HCT116 (cell line): ENCODE measurements around the gene ACTA2. TPM values are rescaled to one million over a fixed set of nuclear protein-coding genes. Genes with fewer than 3 reads are reported as not detected.

Experiments used
- ATAC-seq: fragments of 200-7000 bp; cut with Tn5 transposase; 2 replicates; pipeline ENCODE4 v1.9.1; 2020; ENCODE audit warnings: mild to moderate bottlenecking, moderate library complexity
- BruUV-seq: library from RNA; stranded (reverse); fragments of 400-500 nt; replicated peaks from 2 replicates; lab custom pipeline; 2021; lab: Mats Ljungman, UMichigan
- CTCF ChIA-PET: fragments of 300-600 bp; sonication (Branson Sonifier 250); formaldehyde crosslinking; loops from one replicate; lab custom pipeline; 2021; ENCODE audit warnings: antibody characterized with exemption; lab: Charles Lee
- POLR2A ChIA-PET: fragments of 300-600, 350-600 bp; sonication (Branson Sonifier 250); formaldehyde crosslinking; loops from one replicate; lab custom pipeline; 2021; ENCODE audit warnings: antibody characterized with exemption; lab: Charles Lee
- RAD21 ChIA-PET, 2 experiments: fragments of 300-600 bp; sonication (Branson Sonifier 250); formaldehyde crosslinking; loops; one replicate each; lab custom pipeline; 2023; ENCODE audit warnings: low total read pairs in 2 of 2; ENCODE audit not compliant: uncharacterized antibody in 2 of 2, unreplicated experiment in 2 of 2, low non-redundant PET in 1 of 2; lab: Charles Lee
- DNase-seq: peaks from one replicate; pipeline ENCODE4 v3.0.0-alpha.2; 2010; ENCODE audit warnings: low read depth, low spot score
- H2AFZ ChIP-seq: fragments of 200-600 bp; shearing (Covaris generic), sonication (generic); 2 replicates; pipeline ENCODE4 v1.6.1; 2017; ENCODE audit warnings: low read depth, mixed run types, mixed read lengths, antibody characterized with exemption, low read length; ENCODE audit not compliant: poor library complexity, severe bottlenecking
- H3K27ac ChIP-seq: 2 replicates; pipeline ENCODE4 v1.5.1; 2012; ENCODE audit warnings: low read depth, low read length
- H3K27me3 ChIP-seq: fragments of 200-600 bp; sonication (generic); 2 replicates; pipeline ENCODE4 v1.6.1; 2016; ENCODE audit warnings: mixed run types, low read length, mixed read lengths; ENCODE audit not compliant: insufficient read depth
- H3K36me3 ChIP-seq, 2 experiments: fragments of 200-500 bp in 1 of 2; fragments of 200-600 bp in 1 of 2; sonication (Bioruptor generic) in 1 of 2; sonication (generic) in 1 of 2; 2 replicates each; pipeline versions ENCODE4 v1.5.1 to v1.6.1; 2014 to 2016; ENCODE audit warnings: low read length in 2 of 2, inconsistent platforms in 1 of 2, mixed read lengths in 1 of 2, mixed run types in 1 of 2; ENCODE audit not compliant: insufficient read depth in 2 of 2, control insufficient read depth in 1 of 2
- H3K4me1 ChIP-seq, 2 experiments: fragments of 200-600 bp in 1 of 2; sonication (generic) in 1 of 2; 2 replicates each; pipeline versions ENCODE4 v1.5.1 to v1.6.1; 2012 to 2017; ENCODE audit warnings: low read length in 2 of 2, inconsistent platforms in 1 of 2, mild to moderate bottlenecking in 1 of 2, mixed read lengths in 1 of 2, mixed run types in 1 of 2, moderate library complexity in 1 of 2; ENCODE audit not compliant: insufficient read depth in 2 of 2, control insufficient read depth in 1 of 2
- H3K4me2 ChIP-seq: fragments of 200-600 bp; sonication (generic); 2 replicates; pipeline ENCODE4 v1.6.1; 2017; ENCODE audit warnings: mixed run types, low read length, mixed read lengths
- H3K4me3 ChIP-seq, 2 experiments: fragments of 200-600 bp in 1 of 2; sonication (generic) in 1 of 2; replicated peaks in 1 of 2; 2 replicates each; pipeline ENCODE4 v1.5.1; 2011 to 2016; ENCODE audit warnings: low read length in 2 of 2, control low read depth in 1 of 2, low read depth in 1 of 2, mild to moderate bottlenecking in 1 of 2, mixed read lengths in 1 of 2, mixed run types in 1 of 2
- H3K79me2 ChIP-seq: fragments of 200-600 bp; sonication (generic); 2 replicates; pipeline ENCODE4 v1.6.1; 2017; ENCODE audit warnings: mild to moderate bottlenecking, mixed run types, low read length, moderate library complexity, mixed read lengths; ENCODE audit not compliant: insufficient read depth
- H3K9ac ChIP-seq: fragments of 200-600 bp; sonication (generic); 2 replicates; pipeline ENCODE4 v1.6.1; 2016; ENCODE audit warnings: low read length, mixed read lengths
- H3K9me2 ChIP-seq: fragments of 200-600 bp; sonication (generic), shearing (Covaris generic); 2 replicates; pipeline ENCODE4 v1.6.1; 2017; ENCODE audit warnings: mixed run types, mild to moderate bottlenecking, moderate library complexity; ENCODE audit not compliant: insufficient read depth
- H3K9me3 ChIP-seq, 2 experiments: fragments of 200-500 bp in 1 of 2; fragments of 200-600 bp in 1 of 2; sonication (Bioruptor generic) in 1 of 2; sonication (generic) in 1 of 2; 2 replicates each; pipeline ENCODE4 v1.6.1; 2014 to 2017; ENCODE audit warnings: low read length in 2 of 2, mixed read lengths in 2 of 2, inconsistent platforms in 1 of 2, low read depth in 1 of 2, mild to moderate bottlenecking in 1 of 2, mixed run types in 1 of 2, moderate library complexity in 1 of 2; ENCODE audit not compliant: control insufficient read depth in 1 of 2, insufficient read depth in 1 of 2
- H4K20me1 ChIP-seq: fragments of 200-600 bp; sonication (generic), shearing (Covaris generic); 2 replicates; pipeline ENCODE4 v1.6.1; 2017; ENCODE audit warnings: mixed run types, mild to moderate bottlenecking, moderate library complexity; ENCODE audit not compliant: insufficient read depth
- CBX3 ChIP-seq: IDR thresholded peaks from 2 replicates; pipeline ENCODE4 v1.6.1; 2012; ENCODE audit warnings: low read depth
- CTCF ChIP-seq, 3 experiments: fragments of 200-600 bp in 1 of 3; sonication (generic) in 1 of 3; IDR thresholded peaks in 2 of 3; conservative IDR thresholded peaks in 1 of 3; 2 replicates each; pipeline ENCODE4 v1.5.1; 2012 to 2017; ENCODE audit warnings: low read depth in 2 of 3, low read length in 2 of 3, antibody characterized with exemption in 1 of 3, borderline replicate concordance in 1 of 3, control low read depth in 1 of 3, mild to moderate bottlenecking in 1 of 3, mixed read lengths in 1 of 3, mixed run types in 1 of 3, moderate library complexity in 1 of 3; ENCODE audit not compliant: insufficient read depth in 1 of 3
- EZH2 ChIP-seq: fragments of 200-600 bp; sonication (generic); IDR thresholded peaks from 2 replicates; pipeline ENCODE4 v1.6.1; 2017; ENCODE audit warnings: antibody characterized with exemption, mixed run types
- EZH2phosphoT487 ChIP-seq: fragments of 200-600 bp; IDR thresholded peaks from 2 replicates; pipeline ENCODE4 v1.6.1; 2018; ENCODE audit warnings: antibody characterized with exemption, borderline replicate concordance
- MAX ChIP-seq: IDR thresholded peaks from 2 replicates; pipeline ENCODE4 v1.6.1; 2012
- POLR2AphosphoS5 ChIP-seq: IDR thresholded peaks from 2 replicates; pipeline ENCODE4 v1.6.1; 2011; ENCODE audit warnings: mild to moderate bottlenecking, low read depth, low read length, moderate library complexity
- SRF ChIP-seq: IDR thresholded peaks from 2 replicates; pipeline ENCODE4 v1.6.1; 2012; ENCODE audit warnings: low read depth
- YY1 ChIP-seq: IDR thresholded peaks from 2 replicates; pipeline ENCODE4 v1.6.1; 2011; ENCODE audit warnings: low read length, low read depth, moderate library complexity, mild to moderate bottlenecking; ENCODE audit not compliant: insufficient replicate concordance; ENCODE audit errors: extremely low read depth
- ZNF274 ChIP-seq: fragments of 200-500 bp; sonication (Bioruptor generic); IDR thresholded peaks from 2 replicates; pipeline ENCODE4 v1.6.1; 2014; ENCODE audit warnings: mild to moderate bottlenecking, low read depth, low read length, inconsistent platforms
- intact Hi-C: fragments of 100-400 bp; cut with micrococcal nuclease; formaldehyde crosslinking; loops from 2 replicates; pipeline ENCODE4 v1.10.0; 2022
- total RNA-seq: library from RNA; stranded (reverse); gene quantifications from one replicate; pipeline ENCODE4 v1.2.1, GENCODE V29; 2021; ENCODE audit not compliant: unreplicated experiment

The ACTA2 gene
- total RNA-seq, 1 experiment from 2014 or later = 9.4 TPM

GRCh38 chr10:88899886-88900285, 52.7 kb downstream of the ACTA2 start:
- intact Hi-C loops = no loop called here
- peaks cover 0 to 13% of the 10 kb centered on the region in 2 experiments; a peak in 2 of 4 replicates for H3K36me3 ChIP-seq
- H3K4me3 ChIP-seq = no peak overlapping the region
- H3K9me2 ChIP-seq = no peaks in the 10 kb centered on the region
- no peaks in the 10 kb centered on the region for H3K79me2 ChIP-seq
- H3K4me2 ChIP-seq = no peak overlapping the region
- peaks cover 32 to 42% of the 10 kb centered on the region in 2 experiments for H3K4me1 ChIP-seq
- ATAC-seq (no peak), DNase-seq (no peak)
- no peaks in the 10 kb centered on the region for H3K27me3 ChIP-seq
- BruUV-seq = no TSS peak
- H3K27ac ChIP-seq = no peak overlapping the region
- RAD21 ChIA-PET = no interaction called here
- no peak overlapping the region for H2AFZ ChIP-seq
- H3K9me3 ChIP-seq = no peaks in the 10 kb centered on the region
- POLR2A ChIA-PET = no interaction called here
- TF ChIP-seq SRF (no peak), YY1 (no peak), ZNF274 (no peak), MAX (no peak), EZH2 (no peak), POLR2AphosphoS5 (no peak), EZH2phosphoT487 (no peak)
- CTCF ChIA-PET = interaction anchor here (0.8 to 1.7 kb wide), 4 partner anchors 11 to 35 kb away, joined by 3 to 7 read pairs (median 4); no protein-coding TSS in a partner anchor
- no peaks in the 10 kb centered on the region for H4K20me1 ChIP-seq
- H3K9ac ChIP-seq = no peak overlapping the region

- ChIA-PET POLR2A (no interaction called here), CTCF (interaction anchor here (1.7 kb wide), 1 partner anchor 36 kb away, joined by 4 read pairs; no protein-coding TSS in a partner anchor), RAD21 (no interaction called here)
- no peaks in the 10 kb centered on the region for H3K9me3 ChIP-seq
- H2AFZ ChIP-seq = no peak overlapping the region
- DNase-seq (no peak), ATAC-seq (no peak)
- intact Hi-C loops = no loop called here
- H3K4me3 ChIP-seq = no peak overlapping the region
- H3K4me2 ChIP-seq = 0 out of 2 replicates have a peak overlapping the region, but pooled peaks have one; percentile 13
- H3K27me3 ChIP-seq = no peaks in the 10 kb centered on the region
- TF ChIP-seq CTCF (IDR thresholded peaks at IDR 0.05 in 2 of 3, conservative IDR thresholded peaks at IDR 0.05 in 1 of 3; ENCODE audit: borderline replicate concordance in 1 of 3, insufficient read depth in 1 of 3, low read depth in 2 of 3, low read length in 2 of 3) = 0 out of 6 replicates have a peak, but pooled peaks of 1 of the 3 experiments have one; percentile 4
- TF ChIP-seq CBX3 = no peak
- no peak overlapping the region for H3K9ac ChIP-seq
- H3K36me3 ChIP-seq = peaks cover 0 to 13% of the 10 kb centered on the region in 2 experiments; a peak in 2 of 4 replicates
- no peaks in the 10 kb centered on the region for H4K20me1 ChIP-seq
- peaks cover 32 to 47% of the 10 kb centered on the region in 2 experiments for H3K4me1 ChIP-seq
- H3K79me2 ChIP-seq = no peaks in the 10 kb centered on the region; the same call in 1 of the 2 replicates
- H3K9me2 ChIP-seq = no peaks in the 10 kb centered on the region
- no TSS peak for BruUV-seq
- no peak overlapping the region for H3K27ac ChIP-seq
These were observed 53.8 kb downstream of the ACTA2 start for GRCh38 chr10:88898727-88899126.
